ENCODE results near the gene MYO3B. TPM values are rescaled to one million over a fixed set of nuclear protein-coding genes. Genes with fewer than 3 reads are reported as not detected.

The MYO3B gene
- total RNA-seq, 1 experiment from 2014 or later, result not detected

DNA sequence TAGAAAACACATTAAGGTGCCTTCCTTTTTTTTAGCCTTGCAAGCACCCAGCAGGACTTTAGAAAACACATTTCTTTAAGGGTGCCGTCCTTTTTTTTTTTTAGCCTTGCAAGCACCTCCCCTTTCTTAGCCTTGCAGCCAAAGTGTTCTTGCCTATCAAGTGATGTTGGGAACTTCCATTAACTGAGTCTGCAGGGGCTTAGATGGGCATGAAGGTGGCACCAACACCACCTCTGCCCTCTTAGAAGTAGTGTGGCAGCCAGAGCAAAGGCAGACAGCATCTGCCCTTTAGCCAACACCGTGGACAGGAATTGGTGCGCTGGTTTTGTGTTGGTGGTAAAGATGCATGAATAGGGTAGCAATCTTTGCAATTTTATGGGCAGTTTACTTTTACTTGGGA, 325.6 kb downstream of the MYO3B start:
- DNase-seq (ENCODE audit: low read depth), result no peak

DNA sequence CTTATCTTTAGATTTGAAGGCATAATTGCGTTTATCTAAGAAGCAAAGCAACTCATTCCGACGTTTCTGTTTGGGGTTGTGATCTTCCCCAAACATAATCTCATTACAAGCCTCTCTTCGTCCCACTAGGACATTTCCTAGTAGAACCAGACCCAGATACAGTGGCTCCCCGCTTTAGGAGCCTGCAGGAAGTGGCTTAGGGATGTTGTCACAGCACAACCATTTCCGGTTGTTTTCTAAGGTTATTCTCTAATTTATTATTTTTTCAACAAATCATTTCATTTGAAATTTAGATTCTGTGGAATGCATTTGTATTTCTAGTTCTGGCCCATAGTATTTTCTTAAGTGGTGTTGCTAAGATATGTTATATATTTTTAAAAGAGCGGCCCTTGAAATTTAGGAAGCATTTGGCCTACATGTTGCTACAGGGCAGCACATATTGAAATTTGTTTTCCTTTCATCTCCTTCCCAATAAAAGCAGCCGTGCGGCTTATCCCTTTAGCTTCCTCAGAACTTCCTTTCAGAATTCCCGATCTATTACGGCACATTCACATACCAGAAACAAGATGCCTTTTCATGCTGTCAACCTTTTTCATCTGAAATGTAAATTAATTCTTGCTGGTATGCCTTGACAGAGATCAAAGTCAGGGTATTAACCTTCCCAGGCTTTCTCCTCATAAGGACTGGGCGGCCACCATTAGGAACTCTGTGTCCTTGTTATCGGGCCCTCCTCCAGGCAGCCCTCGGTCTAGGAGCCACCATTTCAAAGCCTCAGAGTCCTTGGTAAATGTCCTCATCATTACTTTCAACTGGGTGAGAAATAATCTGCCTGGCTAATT, 326.2 kb downstream of the MYO3B start:
- no peak for DNase-seq (ENCODE audit: low read depth)

DNA sequence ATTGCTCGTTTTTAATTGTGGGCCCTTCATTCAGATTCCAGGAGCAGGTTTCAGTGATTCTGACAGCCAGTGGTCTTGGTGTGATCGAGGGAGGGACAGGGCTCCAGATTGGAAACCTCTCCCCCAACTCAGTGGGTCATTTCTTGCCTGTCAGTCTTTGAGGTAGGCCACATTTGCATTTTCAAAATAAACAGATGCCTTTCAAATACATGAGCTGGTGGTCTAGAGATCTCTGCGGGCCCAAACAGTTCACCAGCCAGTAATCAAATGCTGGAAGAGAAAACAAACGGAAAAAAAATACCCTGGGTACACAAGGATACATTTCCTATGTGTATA, 326.8 kb downstream of the MYO3B start:
- DNase-seq (ENCODE audit: low read depth), result no peak

DNA sequence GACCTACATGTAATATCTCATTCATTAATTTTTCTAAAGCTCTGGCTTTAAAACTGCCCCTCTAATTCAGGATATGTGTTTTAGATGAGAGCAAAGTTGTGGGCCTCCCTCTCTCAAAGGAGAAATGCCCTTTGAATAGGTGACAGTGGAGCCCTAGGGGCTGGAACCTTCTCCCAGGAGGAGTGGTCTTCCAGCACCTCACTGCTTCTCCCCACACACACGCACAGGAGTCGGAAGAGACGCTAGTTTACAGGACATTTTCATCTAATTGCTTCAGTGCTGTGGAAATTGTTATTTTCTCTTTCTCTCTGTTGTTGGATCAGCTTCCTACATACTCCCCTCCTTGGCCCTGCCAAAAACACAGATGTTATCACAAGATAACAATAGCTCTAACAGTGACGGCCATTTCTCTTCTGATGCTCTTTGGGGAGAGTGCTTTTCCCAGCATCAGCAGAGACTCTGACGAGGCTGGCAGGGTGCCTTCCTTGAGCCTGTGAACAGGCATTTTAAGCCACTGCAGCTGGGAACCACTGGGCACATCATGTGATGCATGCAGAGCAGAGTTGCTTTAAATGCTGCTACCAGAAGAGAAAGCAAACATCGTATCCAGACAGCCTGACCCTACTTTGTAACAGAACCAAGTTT, 327.8 kb downstream of the MYO3B start:
- no peak for DNase-seq (ENCODE audit: low read depth)

DNA sequence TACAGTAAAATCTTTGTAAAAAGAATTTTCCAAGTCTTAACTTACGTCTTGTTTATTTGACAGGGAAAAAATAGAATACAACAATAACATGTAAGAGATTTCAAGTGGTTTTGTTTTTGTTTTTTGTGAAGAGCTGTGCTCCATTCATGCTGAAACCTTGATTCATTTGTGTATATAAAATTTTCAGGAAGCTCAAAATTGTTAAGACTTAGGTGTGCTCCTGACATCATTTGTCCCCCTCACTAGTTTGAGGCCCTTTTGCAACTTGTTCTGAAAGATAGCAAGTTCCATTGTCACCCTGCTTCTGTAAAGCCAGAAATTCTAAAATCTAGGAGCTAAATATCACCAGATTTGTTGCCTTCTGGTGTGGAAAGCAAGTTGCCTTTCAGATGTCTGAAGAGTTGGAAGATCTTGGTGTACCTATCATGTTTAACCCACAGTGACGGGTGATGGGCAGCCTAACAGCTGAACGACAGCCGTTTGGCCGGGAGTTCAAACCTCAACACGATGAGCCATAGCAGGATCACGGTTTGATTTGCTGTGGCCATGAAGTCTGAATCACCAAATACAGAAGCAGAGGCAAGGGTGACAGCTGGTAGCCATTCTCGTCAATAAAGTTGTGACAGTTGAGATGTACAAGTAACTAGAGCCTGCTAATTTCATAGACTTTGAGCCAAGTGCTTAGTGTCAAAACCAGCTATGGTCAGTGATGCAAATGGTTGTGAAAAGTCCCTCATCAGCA, 331.7 kb downstream of the MYO3B start:
- peak; percentile 38 for DNase-seq (ENCODE audit: low read depth)

DNA sequence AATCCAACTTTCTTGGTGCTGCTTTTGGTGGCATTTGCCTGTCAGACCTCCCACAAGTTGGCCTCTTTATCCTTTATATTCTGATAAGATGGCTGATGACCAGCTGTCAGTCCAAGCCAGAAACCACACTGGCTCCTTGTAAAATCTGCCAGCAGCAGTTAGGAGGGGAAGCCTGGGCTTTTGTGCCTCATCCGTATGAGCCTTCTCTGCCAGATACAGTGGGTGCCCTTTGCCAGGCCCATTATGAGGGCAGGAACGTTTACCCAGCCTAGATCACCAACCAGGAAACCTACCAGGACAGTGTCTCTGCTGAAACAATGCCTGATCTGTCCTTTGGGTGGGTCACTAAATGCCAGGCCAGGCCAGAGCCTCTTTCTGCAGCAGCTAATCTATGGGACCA, 334.3 kb downstream of the MYO3B start:
- DNase-seq (ENCODE audit: low read depth), result no peak

DNA sequence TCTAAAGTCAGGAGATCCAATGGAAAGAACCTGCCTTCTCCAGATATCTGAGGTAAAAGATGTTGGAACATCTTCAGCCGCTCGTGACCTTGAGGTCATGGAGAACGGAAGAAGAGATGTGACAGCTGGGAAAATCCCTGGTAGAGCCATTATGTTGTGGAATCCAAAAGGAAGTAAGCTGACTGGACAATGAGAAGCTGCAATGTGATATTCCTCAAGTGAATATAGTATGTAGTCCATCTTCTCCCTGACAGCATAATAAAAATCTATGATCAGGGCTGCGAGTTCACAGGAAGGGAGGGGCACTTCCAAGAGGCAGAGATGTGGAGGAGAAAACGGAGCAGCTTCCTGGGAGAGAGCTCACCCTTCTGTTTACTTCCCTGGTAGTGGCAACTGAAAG, 336.2 kb downstream of the MYO3B start:
- no peak for DNase-seq (ENCODE audit: low read depth)

DNA sequence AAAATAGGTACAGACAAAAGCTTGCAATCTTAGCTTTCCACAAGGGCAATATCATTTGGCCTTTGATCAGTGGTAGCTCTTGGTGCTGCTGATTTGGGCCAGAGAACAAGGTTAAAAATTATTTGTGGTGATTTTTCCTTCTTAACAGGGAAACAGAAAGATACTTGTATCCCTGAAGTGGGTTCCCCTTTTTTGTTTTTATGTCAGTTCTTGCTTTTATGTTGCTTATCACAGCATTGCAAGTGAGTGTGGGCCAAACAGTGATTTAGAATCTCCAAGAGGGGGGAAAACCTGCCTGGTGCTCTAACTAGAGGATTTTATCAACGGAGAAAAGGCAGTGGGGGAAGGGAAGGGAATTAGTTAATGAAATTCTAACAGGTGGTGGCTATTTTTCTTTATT, 339.6 kb downstream of the MYO3B start:
- no peak for DNase-seq (ENCODE audit: low read depth)

DNA sequence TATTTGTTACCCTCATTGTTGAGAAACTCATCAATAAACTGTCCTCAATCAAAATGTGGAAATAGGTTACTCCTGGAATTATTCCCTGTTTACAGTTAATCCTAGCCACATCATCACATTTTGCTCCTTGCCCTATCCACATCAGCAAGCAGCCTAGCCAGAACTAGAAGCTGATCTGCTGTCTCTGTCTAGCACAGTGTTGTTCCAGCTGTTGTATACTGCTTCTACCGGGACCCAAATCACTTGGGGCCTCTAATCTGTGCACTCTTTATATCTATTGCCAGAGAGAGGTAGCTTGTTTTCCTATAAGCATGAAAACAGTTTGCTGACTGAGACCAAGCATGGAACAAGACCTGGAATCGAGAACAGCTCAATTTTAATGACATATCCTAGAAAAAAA, 341.0 kb downstream of the MYO3B start:
- DNase-seq (ENCODE audit: low read depth), result no peak

DNA sequence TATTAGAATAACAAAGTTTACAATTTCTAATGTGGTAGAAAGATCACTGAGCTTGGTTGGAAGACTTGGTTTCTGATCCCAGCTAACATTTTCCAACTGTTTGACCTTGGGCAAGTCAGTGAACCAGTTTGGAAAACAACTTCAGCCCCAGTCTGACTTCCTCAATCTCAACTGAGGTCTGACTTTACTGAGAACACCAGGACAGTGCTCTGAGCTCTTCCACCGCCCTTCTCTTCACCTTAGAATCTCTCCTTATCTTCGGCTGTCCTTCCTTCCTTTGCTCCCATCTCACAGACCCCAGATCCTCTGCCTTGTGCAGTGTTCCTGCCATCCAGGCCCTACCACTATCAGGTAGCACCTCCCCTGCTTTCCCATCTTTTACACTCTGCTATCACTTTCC, 343.4 kb downstream of the MYO3B start:
- no peak for DNase-seq (ENCODE audit: low read depth)

DNA sequence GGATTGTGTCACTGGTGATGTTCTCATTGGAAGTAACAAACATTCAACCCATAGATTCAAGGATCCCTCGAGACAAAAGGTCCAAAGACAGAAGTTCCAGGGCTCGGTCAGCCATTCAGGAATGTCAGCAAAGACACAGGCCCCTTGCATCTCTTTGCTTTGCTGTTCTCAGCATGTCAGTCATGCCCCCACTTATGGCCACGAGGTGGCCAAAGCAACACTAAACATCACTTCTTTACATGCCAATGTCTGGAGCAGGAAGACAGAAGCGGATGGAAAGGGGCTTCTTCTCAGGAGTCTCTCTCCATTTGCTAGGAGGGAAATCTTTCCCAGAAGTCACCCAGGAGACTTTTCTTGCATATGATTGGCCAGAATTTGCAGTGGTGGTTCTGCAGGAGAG, 345.6 kb downstream of the MYO3B start:
- DNase-seq (ENCODE audit: low read depth), result no peak

DNA sequence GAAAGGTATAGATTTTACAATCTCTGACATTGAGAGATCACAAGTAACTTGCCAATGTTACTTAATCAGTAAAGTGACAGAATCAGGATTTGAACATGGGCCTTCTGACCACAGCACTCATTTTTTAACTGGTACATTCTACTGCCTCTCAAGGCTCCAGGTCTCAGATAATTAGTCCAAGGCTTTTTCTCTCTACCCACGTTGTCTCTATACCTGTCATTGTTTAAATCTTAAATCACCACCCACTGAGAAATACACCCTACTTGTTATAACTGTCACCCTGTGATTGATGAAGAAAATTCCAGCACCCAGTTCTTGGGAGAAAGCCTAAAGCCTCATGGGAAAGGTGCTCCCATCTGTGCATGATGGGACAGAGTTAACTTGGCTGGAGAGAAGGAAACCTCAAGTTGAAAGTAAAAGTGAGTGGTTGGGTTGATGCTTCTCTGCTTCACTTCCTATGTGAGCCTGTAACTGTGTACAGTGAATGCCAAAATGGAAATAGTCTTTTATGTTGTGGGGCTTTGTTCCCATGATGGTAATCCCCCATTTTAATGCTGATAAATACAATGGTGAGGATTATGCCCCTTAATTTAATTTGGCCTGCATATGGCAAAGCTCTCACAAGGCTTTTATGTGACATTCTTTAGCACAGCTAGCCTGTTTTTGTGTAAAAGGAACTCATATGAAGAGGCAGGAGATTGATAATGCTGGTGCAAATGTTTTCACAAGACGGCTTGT, 347.1 kb downstream of the MYO3B start:
- DNase-seq (ENCODE audit: low read depth), result no peak

DNA sequence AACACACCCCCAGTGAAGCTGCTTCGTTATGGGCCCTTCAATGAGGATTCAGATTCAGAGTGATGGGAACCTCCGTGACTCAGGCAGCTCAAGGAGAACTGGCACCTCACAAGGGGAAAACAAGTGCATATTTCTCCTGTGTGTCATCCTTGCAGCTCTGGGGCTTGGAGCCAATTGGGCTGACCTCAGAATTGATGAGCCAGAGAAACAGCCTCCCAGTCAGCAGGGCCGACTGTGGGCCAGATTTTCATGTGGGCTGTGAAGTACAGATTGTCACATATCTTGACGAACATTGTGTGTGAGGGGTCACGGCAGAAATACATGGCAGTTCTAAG, 347.6 kb downstream of the MYO3B start:
- DNase-seq (ENCODE audit: low read depth), result peak; percentile 97

DNA sequence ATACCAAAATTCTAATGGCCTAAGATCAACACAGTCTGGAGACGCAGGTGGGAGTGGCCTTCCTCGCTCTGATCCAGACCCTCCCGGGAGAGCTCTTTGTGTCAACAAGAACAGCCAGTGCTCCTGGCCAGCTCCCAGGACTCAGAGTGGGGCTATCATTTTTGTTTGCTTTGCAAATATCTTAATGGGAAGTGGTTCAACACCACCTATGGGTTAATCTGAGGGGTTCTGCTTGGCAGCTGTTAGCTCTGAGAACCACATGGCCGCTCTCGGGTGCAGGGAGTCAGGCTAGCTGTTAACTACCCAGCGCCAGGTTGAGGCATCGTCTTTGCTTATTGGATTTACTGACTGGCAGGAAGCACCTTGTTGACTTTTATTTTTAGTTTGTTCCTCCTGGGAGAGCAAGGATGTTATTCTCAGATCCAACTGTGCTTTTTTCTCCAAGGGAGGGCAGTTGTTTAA, 352.4 kb downstream of the MYO3B start:
- DNase-seq (ENCODE audit: low read depth), result peak; percentile 62

DNA sequence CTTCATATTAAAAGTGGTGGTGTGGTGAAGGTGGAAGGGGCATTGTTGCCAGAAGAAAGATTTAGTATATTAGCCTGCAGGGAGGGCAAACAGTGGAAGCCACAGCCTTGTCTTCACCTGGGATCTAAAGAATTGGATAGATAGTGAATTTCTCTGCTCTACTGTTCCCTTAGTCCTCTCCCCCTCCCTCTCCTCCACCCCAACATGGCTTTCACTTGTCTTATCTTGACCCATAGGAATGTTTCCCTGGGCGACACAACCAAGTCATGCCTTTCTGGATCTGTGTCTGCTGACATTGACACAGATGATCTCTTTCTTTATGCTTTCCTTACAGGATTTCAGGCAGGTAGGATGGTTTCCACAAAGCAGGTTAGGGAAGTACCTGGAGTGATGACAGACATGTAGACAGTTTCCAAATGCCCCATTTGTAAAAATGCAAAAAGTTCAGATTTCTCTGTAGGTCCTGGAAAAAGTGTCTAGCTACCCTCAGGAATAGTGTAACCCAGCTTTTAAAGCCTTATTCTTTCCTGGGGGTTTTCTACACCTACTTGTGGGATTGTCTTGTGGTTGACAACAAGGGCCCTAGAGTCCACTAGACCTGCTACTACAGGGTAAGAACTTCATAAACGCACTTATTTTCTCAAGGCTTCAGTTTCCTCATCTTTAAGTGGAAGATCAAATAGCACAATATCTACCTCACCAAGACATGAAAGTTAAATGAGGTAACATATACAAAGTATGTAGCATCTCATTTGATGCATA, 353.0 kb downstream of the MYO3B start:
- DNase-seq (ENCODE audit: low read depth), result no peak

DNA sequence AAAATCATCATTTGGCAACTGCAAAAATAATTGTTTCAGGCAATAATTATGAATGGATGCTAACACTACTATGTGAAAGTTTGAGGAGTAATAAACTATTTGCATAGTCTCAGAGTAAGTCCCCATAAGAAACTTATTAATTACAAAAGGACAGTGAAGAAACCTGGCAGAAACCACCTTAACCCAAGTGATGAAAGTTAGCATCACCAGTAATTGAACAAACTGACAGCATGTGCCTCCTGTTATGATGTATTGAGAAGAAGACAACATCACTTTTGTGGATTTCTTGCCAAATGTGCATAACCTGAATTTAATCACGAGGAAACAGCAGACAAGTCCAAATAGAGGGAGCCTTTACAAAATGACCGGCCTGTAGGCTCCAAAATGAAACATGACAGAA, 353.9 kb downstream of the MYO3B start:
- no peak for DNase-seq (ENCODE audit: low read depth)

DNA sequence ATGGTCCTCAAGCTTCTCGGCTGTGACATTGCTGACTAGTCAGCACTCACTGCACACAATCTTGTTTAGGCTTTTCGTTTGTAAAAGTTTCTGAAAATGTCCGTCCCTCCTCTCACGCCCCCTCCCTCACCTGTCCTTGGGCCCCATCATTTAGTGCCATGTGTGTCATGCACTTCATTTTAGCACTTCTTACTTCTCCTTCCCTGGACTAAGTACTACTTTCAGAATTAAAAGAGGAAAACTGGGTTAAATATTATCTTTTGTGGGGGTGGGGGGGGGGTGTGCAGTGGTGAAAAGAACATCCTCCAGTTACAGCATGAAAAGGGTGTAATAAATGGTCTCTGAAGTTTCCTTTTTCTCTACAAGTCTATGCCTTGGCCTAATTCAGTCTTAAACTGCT, 355.2 kb downstream of the MYO3B start:
- no peak for DNase-seq (ENCODE audit: low read depth)

DNA sequence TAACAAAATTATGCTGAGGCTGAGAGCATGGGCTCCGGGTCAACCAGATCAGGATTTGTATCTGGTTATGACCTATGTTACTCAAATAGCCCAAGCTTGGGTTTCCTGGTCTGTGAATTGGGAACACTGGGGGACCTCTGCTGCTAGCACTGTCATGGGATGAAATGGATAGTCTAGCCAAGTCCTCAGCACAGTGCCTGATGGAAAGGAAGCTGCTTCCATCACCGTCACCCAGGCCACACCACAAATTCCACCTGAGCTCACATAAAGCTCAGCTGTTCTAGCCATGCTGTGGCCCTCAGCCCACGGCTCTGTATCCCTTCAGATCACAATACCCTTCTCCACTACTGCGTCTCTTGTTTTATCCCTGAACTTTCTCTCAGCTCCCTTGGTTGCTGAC, 357.6 kb downstream of the MYO3B start:
- DNase-seq (ENCODE audit: low read depth), result no peak

DNA sequence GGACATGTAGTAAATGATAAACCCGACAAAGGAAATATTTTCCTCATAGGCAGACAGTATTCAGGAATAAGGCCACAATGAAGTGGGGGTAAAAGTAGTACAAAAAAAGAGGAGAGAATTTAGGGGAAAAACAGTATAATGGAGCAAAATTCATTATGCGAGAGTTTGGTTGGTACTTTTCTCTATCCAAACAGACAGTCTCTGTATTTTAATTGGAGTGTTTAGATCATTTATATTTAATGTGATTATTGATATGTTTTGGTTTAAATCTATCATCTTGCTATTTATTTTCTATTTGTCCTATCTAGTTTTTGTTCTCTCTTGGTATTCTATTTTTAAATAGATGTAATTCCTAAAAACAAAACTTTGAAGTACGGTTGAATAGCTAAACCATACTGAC, 366.9 kb downstream of the MYO3B start:
- no peak for DNase-seq (ENCODE audit: low read depth)

DNA sequence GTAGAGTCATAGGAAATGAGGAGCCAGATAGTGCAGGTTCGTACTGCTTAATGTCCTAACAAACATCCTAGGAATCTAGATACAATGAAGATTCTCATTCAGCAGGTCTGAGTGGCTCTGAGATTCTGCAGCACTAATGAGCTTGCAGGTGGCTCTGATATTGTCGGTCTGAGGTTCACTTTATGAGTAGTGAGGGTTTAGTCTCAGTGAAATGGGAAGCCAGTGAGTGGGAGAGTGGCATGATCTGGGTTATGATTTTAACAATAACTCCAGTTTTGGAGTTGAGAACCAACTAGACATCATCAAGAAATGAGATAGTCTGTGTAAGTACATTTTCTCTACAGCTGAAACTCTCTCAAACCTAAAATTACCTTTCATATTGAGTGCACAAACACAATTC, 370.4 kb downstream of the MYO3B start:
- no peak for DNase-seq (ENCODE audit: low read depth)

DNA sequence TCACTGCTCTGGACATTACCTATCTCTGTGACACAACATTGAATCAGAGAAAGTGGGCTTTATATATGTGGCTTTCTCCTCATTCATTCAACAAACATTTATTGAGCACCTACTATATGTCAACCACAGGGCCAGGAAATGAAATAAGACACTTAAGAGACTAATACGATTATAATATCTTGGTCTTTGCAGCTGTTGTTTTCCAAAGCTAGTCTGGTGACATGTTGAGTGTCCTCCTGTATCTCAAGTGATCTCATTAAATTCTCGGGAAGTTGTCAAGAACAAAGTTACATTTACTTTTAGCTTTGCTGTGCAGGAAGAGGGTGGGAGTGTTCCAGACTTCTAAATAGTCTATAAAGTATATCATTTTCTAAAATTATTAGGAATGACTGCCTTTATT, 372.6 kb downstream of the MYO3B start:
- no peak for DNase-seq (ENCODE audit: low read depth)
